GM12873 (cell line): ENCODE results near the gene CHST15.

ENCODE experiments used
- CTCF ChIP-seq: IDR thresholded peaks from 2 replicates; pipeline ENCODE4 v1.5.1; 2012; ENCODE audit warnings: low read depth, mild to moderate bottlenecking, moderate library complexity, low read length, control low read depth; ENCODE audit not compliant: insufficient read depth; ENCODE audit errors: missing control alignments

Gene CHST15

GRCh38 chr10:124105045-124105444 lies 11.6 kb upstream of the CHST15 start:
- no peak for TF ChIP-seq CTCF

- no peak for TF ChIP-seq CTCF
These were observed 10.7 kb upstream of the CHST15 start for GRCh38 chr10:124104011-124104627.

GRCh38 chr10:124101351-124101750 lies 8.0 kb upstream of the CHST15 start:
- TF ChIP-seq CTCF = no peak

- no peak for TF ChIP-seq CTCF
These were observed 6.7 kb upstream of the CHST15 start for GRCh38 chr10:124100124-124100523.

- no peak for TF ChIP-seq CTCF
These were observed 6.2 kb upstream of the CHST15 start for GRCh38 chr10:124099604-124100003.

- no peak for TF ChIP-seq CTCF
These were observed 5.2 kb upstream of the CHST15 start for GRCh38 chr10:124098575-124098974.

GRCh38 chr10:124097883-124098282 lies 4.5 kb upstream of the CHST15 start:
- TF ChIP-seq CTCF = no peak
